ENCODE measurements around the gene PPP1R8. TPM values are rescaled to one million over a fixed set of nuclear protein-coding genes. Genes with fewer than 3 reads are reported as not detected.

Gene PPP1R8
- total and polyA plus RNA-seq, 4 donors, result 3.1 to 20.5 (median 17.5) TPM

DNA sequence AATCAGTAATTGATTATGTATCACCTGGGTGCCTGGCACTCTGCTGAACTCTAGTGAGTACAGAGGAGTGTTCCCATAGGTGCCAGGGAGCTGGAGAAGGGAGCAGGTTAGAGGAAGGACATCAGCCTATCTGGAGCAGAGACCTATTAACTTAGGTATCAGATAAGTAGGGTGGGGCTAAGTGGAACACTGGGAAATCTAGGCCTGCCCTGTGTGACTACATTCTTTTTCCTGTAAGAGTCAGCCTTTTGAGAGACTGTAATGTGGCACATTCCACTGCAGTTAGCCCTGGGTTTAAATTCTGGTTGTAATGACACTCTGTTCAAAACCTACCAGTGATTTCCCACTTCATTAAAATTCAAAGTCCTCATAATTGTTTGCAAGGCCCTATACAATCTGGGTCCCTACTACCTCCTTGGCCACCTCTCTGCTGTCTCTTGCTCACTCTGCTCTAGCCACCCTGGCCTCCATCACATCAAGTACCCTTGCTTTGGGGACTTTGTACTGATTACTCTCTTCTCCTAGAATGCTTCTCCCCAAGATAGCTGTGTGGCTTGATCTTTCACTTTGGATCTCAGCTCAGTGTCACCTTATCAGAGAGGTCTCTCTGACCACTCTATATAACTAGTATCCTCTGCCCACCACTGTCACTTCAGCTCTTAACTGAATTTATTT, 44.7 kb upstream of the PPP1R8 start:
- no peaks in the 10 kb centered on the region for H3K27me3 ChIP-seq (ENCODE audit: control insufficient read depth in 4 of 4, insufficient read depth in 4 of 4, low read length in 3 of 4)
- peaks cover 0 to 2% (median under 1%) of the 10 kb centered on the region in 4 donors for H3K4me1 ChIP-seq (ENCODE audit: control insufficient read depth in 4 of 4, insufficient read depth in 4 of 4, low read length in 3 of 4)
- no peak overlapping the region for H3K4me3 ChIP-seq (ENCODE audit: low read depth in 1 of 3, low read length in 3 of 3)
- H3K9me3 ChIP-seq (ENCODE audit: control insufficient read depth in 4 of 4, low read length in 3 of 4), result no peaks in the 10 kb centered on the region
- no peak overlapping the region for H3K9ac ChIP-seq (ENCODE audit: low read depth in 1 of 2, low read length in 2 of 2)
- no peak for DNase-seq (ENCODE audit: low spot score)
- peaks cover 0 to 4% (median 0%) of the 10 kb centered on the region in 4 donors for H3K36me3 ChIP-seq (ENCODE audit: control insufficient read depth in 4 of 4, insufficient read depth in 3 of 4, low read depth in 1 of 4, low read length in 3 of 4)
- H3K27ac ChIP-seq (ENCODE audit: low read depth in 1 of 2, low read length in 2 of 2), result no peak overlapping the region
- TF ChIP-seq RXRA (IDR thresholded peaks at IDR 0.05) (no peak), HNF4A (conservative IDR thresholded peaks at IDR 0.05) (no peak), TAF1 (conservative IDR thresholded peaks at IDR 0.05) (no peak), SP1 (IDR thresholded peaks at IDR 0.05) (no peak), YY1 (IDR thresholded peaks at IDR 0.05) (no peak), FOXA1 (IDR thresholded peaks at IDR 0.05) (no peak), RAD21 (IDR thresholded peaks at IDR 0.05) (no peak), EGR1 (IDR thresholded peaks at IDR 0.05; ENCODE audit: low read depth in 2 of 2) (no peak)
- TF ChIP-seq, protein P1, sequence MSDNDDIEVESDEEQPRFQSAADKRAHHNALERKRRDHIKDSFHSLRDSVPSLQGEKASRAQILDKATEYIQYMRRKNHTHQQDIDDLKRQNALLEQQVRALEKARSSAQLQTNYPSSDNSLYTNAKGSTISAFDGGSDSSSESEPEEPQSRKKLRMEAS (IDR thresholded peaks at IDR 0.05), result no peak
- TF ChIP-seq, protein P2, sequence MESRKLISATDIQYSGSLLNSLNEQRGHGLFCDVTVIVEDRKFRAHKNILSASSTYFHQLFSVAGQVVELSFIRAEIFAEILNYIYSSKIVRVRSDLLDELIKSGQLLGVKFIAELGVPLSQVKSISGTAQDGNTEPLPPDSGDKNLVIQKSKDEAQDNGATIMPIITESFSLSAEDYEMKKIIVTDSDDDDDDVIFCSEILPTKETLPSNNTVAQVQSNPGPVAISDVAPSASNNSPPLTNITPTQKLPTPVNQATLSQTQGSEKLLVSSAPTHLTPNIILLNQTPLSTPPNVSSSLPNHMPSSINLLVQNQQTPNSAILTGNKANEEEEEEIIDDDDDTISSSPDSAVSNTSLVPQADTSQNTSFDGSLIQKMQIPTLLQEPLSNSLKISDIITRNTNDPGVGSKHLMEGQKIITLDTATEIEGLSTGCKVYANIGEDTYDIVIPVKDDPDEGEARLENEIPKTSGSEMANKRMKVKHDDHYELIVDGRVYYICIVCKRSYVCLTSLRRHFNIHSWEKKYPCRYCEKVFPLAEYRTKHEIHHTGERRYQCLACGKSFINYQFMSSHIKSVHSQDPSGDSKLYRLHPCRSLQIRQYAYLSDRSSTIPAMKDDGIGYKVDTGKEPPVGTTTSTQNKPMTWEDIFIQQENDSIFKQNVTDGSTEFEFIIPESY (IDR thresholded peaks at IDR 0.05), result no peak
- TF ChIP-seq, protein P3, sequence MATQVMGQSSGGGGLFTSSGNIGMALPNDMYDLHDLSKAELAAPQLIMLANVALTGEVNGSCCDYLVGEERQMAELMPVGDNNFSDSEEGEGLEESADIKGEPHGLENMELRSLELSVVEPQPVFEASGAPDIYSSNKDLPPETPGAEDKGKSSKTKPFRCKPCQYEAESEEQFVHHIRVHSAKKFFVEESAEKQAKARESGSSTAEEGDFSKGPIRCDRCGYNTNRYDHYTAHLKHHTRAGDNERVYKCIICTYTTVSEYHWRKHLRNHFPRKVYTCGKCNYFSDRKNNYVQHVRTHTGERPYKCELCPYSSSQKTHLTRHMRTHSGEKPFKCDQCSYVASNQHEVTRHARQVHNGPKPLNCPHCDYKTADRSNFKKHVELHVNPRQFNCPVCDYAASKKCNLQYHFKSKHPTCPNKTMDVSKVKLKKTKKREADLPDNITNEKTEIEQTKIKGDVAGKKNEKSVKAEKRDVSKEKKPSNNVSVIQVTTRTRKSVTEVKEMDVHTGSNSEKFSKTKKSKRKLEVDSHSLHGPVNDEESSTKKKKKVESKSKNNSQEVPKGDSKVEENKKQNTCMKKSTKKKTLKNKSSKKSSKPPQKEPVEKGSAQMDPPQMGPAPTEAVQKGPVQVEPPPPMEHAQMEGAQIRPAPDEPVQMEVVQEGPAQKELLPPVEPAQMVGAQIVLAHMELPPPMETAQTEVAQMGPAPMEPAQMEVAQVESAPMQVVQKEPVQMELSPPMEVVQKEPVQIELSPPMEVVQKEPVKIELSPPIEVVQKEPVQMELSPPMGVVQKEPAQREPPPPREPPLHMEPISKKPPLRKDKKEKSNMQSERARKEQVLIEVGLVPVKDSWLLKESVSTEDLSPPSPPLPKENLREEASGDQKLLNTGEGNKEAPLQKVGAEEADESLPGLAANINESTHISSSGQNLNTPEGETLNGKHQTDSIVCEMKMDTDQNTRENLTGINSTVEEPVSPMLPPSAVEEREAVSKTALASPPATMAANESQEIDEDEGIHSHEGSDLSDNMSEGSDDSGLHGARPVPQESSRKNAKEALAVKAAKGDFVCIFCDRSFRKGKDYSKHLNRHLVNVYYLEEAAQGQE (IDR thresholded peaks at IDR 0.05), result no peak

DNA sequence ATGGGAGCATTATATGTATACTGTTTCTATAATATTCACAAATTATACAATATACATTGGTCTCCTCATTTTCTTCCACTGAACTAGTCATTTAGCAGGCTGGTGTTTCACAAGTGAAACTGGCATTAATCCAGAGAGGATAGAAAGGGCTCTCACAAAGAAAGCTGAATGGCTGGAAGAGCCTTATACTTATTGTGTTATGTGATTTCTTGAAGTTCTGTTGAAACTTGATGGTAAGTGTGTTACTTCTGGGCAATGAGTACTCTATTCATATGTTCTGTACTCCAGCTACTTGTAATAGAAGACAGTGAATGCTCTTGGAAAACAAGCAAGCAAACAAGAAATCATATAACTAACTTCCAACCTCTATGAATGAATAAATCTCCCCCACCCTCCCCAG, 42.7 kb upstream of the PPP1R8 start:
- no peak for DNase-seq (ENCODE audit: low spot score)
- peaks cover 0 to 10% (median 3%) of the 10 kb centered on the region in 4 donors for H3K36me3 ChIP-seq (ENCODE audit: control insufficient read depth in 4 of 4, insufficient read depth in 3 of 4, low read depth in 1 of 4, low read length in 3 of 4)
- peaks cover 0 to 2% (median under 1%) of the 10 kb centered on the region in 4 donors for H3K4me1 ChIP-seq (ENCODE audit: control insufficient read depth in 4 of 4, insufficient read depth in 4 of 4, low read length in 3 of 4)
- H3K27me3 ChIP-seq (ENCODE audit: control insufficient read depth in 4 of 4, insufficient read depth in 4 of 4, low read length in 3 of 4), result no peaks in the 10 kb centered on the region
- TF ChIP-seq FOXA2 (IDR thresholded peaks at IDR 0.05) (no peak), HNF4G (IDR thresholded peaks at IDR 0.05) (no peak), RAD21 (IDR thresholded peaks at IDR 0.05) (no peak)
- no peaks in the 10 kb centered on the region for H3K9me3 ChIP-seq (ENCODE audit: control insufficient read depth in 4 of 4, low read length in 3 of 4)
- H3K27ac ChIP-seq (ENCODE audit: low read depth in 1 of 2, low read length in 2 of 2), result no peak overlapping the region
- H3K4me3 ChIP-seq (ENCODE audit: low read depth in 1 of 3, low read length in 3 of 3), result no peak overlapping the region
- no peak overlapping the region for H3K9ac ChIP-seq (ENCODE audit: low read depth in 1 of 2, low read length in 2 of 2)
